Stimulated activated CD8-positive, alpha-beta memory T cell treated with anti-CD3 and anti-CD28 coated beads, Interleukin-4, amount 100 ng/mL, for 4 hours (primary cell): ENCODE results near the gene SNN.

Experiments used
- DNase-seq, 2 donors: peaks; one replicate each; pipeline ENCODE4 v3.0.0-alpha.2; 2020; ENCODE audit warnings: low read depth in 2 of 2, low spot score in 1 of 2

SNN gene

DNA sequence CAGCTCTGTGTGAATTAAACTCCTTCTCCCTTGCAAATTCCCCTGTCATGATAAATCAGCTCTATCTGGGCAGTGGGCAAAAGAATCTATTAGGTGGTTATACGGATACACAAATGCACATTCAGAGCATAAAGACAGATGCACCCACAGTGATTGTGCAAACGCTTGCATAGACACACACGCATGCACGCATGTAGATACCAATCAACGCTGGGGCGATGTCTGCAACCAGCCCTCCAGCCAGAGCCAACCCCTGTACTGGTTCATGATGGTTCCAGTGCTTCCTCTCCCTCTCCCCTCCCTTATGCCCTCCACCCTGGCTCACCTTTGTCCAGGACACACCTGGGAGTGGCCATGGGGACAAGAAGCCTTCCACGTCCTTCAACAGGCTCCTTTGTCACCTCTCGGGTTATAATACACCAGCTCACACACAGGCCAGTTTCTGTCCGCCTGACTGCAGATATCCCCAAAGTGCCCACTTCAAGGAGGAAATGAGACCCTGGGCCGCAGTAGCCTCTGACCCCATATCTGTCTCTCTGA, 33.1 kb upstream of the SNN start:
- no peak for DNase-seq

DNA sequence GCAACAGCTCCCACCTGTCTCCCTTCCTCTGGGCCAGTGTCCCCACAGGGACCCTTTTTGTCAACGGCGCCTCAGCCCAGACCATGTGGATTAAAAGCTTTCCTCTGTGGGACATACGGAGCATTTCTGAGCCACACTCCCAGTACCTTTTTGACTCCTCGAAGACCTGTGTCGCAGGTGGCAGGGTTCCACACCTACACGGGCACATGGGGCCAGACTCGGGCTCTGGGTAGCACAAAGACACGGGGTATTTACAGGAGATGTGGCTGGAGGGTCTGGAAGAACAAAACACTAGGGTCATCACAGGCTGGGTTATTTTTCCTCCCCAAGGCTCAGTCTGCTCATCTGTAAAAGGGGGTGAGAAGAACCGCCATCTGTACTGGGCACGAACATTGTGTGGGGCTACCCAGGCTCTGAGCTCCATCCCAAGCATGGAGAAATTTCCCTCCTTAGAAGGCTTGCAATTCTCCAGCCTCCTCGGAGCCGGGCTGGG, 32.5 kb upstream of the SNN start:
- DNase-seq = no peak

DNA sequence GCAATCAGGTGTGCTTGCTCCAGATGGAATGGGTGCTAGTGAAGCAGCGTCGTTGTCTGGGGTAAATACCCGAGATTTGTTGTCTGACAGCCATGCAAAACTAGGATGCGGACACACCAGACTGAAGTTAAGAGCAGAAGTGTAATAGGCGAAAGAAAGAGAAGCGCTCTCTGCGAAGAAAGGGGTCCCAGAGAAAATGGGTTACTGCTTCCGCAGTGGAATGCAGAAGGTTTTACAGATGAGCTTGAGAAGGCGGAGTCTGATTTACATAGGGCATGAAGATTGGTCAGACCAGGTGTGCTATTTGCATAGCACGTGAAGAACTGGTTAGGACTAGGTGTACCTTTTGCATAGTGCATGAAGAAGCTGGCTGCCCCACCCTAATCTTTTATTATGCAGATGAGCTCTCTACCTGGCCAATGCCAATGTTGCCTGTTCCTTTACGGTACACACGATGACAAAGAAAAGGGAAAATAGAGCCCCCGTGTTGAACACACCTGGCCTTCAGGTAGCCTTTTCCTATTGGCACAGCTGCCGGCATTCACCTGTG, 32.0 kb upstream of the SNN start:
- DNase-seq = no peak

DNA sequence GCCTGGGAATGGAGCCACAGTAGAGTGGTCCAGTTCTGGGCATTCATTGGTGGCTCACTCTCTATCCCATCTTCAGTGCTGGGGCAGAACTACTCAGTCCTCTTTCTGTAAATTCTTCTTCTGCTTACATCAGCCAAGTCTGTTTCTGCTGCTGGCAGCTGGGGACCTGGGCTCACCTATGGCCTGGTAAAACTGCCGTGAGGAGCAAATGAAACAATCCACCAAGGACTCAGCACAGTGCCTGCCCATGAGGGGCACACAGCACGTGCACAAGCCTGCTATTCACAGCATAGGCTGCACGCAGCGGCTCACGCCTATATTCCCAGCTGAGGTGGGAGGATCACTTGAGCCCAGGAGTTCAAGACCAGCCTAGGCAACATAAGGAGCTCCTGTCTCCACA, 30.9 kb upstream of the SNN start:
- no peak for DNase-seq

DNA sequence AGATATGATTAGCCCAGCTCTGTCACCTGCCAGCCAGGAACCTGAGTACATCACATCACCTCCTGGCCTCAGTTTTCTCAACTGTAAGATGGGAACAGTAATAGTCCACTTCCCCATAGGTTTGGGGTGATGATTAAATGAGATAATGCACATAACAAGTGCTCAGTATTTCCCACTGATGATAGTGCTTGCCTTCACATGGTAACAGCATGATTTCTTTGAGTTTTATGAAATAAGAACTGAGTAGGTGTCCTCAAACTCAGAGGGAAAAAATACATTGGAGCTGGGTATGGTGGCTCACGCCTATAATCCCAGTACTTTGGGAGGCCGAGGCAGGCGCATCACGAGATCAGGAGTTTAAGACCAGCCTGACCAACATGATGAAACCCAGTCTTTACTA, 30.1 kb upstream of the SNN start:
- DNase-seq = no peak

DNA sequence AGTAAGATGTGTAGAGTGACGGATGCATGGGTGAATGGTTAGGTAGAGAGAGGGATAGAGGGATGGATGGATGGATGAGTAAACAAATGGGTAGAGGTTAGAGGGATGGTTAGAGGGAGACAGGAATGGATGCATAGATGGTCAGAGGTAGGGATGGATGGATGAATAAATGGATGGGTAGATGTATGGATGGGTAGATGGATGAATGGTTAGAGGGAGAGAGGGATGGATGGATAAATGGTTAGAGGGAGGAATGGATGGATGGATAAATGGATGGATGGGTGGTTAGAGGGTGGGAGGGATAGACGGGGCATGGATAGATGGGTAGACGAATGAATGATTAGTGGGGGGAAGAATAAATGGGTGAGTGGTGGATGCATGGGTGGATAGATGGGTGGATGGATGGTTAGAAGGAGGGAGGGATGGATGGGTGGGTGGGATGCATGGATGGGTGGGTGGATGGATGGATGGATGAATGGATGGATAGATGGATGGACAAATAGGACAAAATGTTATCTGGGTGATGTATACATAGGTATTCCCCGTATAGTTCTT, 29.2 kb upstream of the SNN start:
- no peak for DNase-seq

GRCh38 chr16:11639925-11640899, 28.0 kb upstream of the SNN start:
- DNase-seq = no peak

DNA sequence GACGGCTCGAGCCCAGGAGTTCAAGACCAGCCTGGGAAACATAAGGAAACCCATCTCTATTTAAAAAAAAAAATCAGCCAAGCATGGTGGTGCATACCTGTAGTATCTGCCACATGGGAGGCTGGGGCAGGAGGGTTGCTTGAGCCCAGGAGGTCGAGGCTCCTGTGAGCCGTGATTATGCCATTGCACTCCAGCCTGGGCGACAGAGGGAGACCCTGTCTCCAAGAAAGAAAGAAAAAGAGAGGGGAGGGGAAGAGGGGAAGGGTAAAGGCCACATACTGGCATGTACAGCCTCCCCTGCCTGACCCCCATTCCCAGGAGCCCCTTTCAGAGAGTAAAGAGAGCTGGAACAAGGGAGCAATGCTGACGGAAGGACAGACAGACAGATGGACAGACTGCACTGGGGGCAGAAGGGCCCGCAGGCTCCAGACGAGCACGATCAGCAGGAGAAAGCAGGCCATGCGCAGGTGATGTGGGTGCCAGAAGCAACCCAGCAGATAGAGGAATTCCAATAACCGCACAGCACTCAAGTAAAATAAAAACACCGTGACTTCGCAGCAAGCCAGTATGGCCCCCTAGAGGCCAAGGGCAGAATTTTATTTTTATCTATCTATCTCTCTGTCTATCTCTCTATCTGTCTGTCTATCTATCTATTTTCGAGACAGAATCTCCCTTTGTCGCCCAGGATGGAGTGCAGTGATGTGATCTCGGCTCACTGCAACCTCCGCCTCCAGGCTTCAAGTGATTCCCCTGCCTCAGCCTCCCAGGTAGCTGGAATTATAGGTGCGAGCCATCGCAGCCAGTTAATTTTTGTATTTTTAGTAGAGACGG, 27.1 kb upstream of the SNN start:
- no peak for DNase-seq

- no peak for DNase-seq
Measured at GRCh38 chr16:11642765-11643116, 25.5 kb upstream of the SNN start.

DNA sequence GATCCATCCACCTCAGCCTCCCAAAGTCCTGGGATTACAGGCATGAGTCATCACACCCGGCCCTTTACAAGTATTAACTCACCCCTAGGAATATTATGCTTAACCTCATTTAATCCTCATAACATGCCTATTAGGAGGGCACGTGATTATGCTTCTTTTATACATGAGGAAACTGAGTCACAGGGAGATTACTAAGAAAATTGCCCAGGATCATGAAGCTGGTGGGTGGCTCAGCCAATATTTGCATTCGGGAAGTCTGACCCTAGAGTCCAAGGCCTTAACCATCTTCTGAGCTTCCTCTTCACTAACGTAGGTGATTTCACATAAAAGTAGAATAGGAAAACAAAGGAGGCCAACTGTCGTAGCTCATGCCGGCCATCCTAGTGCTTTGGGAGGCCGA, 19.0 kb upstream of the SNN start:
- DNase-seq = no peak

DNA sequence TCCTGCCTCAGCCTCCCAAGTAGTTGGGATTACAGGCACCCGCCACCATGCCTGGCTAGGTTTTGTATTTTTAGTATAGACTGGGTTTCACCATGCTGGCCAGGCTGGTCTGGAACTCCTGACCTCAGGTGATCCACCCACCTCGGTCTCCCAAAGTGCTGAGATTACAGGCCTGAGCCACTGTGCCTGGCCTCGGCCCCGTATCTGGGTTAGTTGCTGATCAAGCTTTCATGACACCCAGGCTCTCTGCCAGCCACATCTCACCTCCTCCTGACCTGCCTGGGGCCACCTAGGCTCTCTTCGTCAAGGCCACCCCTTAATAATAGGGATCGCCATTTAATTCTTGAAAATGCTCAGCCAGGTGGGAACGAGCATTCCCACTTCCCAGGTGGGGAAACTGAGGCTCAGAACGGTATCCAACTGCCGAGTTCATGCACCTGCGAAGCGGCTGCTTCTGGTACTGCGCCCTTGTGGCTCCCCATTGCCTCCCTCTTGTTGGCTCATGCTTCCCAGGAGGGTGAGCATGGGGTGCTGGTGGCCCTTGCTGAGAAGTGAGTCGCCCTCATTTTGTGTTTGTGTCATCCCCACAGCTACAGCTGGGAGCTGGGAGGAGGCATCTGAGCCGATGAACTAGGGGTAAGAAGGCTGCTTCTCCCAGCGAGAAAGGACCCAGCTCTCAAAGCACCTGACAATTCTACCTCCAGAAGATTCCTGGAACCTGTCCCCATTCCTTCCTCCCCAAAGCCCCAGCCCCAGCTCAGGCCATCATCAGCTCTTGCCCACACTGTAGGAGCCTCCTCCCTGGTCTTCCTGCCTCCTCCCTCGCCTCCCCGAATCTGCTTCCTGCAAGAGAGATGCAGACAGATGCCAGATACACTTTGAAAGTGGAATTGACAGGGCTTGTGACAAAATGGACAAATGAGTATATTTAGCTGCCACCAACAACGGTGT, 17.3 kb upstream of the SNN start:
- no peak for DNase-seq

DNA sequence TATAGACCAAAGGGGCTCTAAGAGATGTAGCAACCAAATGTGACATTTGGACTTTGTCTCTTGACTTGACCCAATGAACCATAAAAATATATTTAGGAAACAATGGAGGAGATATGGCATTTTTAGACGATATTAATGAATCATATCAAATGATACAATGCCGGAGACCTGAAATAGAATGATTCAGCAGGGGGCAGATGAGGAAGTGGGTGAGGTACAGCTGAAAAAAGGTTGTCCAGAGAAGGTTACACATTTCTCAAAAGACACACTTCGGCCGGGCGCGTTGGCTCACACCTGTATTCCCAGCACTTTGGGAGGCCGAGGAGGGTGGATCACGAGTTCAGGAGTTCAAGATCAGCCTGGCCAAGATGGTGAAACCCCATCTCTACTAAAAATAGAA, 16.5 kb upstream of the SNN start:
- DNase-seq = no peak

DNA sequence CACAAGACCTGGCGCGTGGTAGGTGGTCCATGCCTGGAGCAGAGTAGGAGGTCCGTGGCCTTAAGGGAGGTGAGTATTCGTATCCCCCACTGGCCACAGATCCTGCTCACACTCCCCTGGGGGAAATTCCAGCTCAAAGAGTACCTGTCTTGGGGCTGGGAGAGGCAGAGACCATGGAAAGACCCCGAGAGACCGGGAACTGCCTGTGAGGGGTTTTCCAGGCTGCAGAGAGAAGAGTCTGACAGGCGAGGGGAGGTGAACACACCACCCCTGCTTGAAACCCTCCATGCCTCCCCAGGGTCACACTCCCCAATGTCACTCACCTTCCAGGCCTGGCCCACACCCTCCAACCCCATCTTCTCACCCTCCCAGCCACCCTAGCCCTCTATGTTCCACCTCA, 12.6 kb upstream of the SNN start:
- no peak for DNase-seq

DNA sequence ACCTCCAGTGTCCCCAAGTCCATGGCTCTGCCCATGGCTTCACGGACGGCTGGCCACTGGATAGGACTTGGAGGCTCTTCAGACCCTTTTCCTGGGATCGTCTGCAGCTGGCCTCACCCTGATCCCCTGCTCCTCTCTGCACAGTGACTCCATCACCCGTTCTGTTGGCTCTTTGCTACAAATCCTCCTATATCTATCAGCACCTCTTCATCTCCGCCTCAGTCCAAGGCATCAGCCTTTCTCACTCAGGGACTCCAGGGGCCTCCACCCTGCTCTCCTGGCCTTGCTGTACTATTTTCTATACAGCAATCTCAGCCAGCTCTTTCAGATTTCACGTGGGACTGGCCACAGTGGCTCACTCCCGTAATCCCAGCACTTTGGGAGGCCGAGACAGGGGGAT, 10.7 kb upstream of the SNN start:
- no peak for DNase-seq

DNA sequence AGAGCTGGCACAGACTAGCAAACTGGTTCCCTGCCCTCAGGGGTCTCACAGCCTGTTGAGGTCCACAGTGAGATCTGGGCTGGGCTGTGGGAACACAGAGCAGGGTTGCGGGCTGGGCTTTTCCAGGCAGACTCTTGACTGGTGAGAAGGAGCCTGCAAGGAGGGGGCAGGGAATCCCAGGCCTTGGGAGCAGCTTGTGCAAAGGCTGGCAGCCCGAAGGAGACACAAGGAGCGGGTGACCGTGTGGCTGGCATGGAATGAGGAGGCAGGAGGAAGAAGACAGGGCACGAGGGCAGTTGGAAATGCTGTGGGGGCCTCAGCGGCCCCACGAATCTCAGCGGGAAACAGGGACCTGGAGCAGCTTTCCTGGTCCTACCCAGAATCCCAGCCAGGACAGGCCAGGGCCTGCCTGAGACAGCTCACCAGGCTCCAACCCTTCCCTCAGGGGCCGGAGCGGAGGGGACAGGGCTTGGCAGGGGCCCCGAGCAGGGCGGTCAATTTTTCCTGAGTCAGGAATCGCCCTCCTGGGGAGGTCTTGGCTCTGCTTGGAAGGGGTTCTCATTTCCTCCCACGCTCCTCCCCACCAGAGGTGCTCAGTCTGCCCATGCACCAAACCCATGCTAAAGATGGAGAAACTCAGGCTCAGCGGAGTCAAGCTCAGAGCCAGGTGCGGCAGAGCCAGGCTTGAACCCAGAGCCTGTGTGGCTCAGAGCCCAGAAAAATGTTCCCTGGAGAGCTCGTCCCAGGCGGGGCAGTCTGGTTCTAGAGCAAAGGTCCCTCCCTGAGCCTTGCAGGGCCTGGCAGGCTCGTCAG, 9.2 kb upstream of the SNN start:
- DNase-seq = no peak

- DNase-seq = no peak
Measured at GRCh38 chr16:11660565-11660964, 7.7 kb upstream of the SNN start.

DNA sequence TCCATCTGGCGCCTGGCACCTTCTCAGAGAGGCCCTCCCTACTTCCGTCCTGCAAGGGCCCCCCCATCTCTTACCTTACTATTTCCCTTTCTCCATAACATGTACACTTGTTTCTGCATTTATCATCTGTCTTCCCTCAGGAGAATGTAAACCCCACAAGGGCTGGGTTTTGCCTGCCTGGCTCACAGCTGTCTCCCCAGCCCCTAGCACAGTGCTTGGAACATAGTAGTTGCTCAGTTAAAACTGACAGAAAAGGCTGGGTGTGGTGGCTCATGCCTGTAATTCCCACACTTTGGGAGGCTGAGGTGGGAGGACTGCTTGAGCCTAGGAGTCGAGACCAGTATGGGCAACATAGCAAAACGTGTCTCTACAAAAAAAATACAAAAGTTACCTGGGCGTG, 5.7 kb upstream of the SNN start:
- no peak for DNase-seq

DNA sequence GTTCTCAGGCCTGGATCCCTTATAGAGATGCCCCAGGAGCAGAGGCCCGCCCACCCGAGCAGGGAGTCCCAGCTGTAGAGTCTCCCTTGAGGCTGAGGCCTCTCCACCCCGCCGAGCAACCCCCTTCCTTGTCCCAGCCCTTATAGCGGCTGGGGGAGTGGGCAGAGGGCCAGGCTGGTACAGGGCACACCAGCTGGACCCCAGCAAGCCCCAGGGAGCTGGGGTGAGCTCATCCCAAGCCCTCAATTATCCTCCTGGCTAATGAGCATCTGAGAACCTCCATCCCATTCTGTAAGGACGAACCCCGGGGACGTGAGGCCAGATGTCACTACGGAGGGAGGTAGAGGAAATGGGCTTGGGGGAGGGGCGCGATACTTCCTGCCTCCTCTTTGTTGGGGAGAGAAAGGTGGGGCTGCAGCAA, 3.2 kb upstream of the SNN start:
- DNase-seq = no peak
